Activated CD4-positive, alpha-beta memory T cell treated with anti-CD3 and anti-CD28 coated beads, Interleukin-2, amount 10 ng/mL, durations not matched to agents 7 days and 5 days (primary cell): ENCODE results near the gene PDCD4. TPM values are rescaled to one million over a fixed set of nuclear protein-coding genes. Genes with fewer than 3 reads are reported as not detected.
"Not testable (repeated sequence)": the region's sequence is repeated elsewhere in the genome, so short reads cannot be mapped to it uniquely, and the experiment has no call there.

Experiments used
- CTCF ChIA-PET: fragments of 350-600 bp; sonication (Branson Sonifier 250); formaldehyde crosslinking; loops from one replicate; lab custom pipeline; 2021; ENCODE audit warnings: antibody characterized with exemption, inconsistent platforms; lab: Charles Lee
- POLR2A ChIA-PET: fragments of 350-600 bp; sonication (Branson Sonifier 250); formaldehyde crosslinking; loops from one replicate; lab custom pipeline; 2021; ENCODE audit warnings: antibody characterized with exemption; lab: Charles Lee
- DNase-seq: peaks from one replicate; pipeline ENCODE4 v3.0.0-alpha.2; 2020
- H3K27ac Mint-ChIP-seq: one replicate; pipeline ENCODE4 v1.8.0; 2021; ENCODE audit warnings: mild to moderate bottlenecking, mixed read lengths
- H3K27me3 Mint-ChIP-seq: one replicate; pipeline ENCODE4 v1.8.0; 2021; ENCODE audit warnings: mixed read lengths
- H3K36me3 Mint-ChIP-seq: one replicate; pipeline ENCODE4 v1.8.0; 2021; ENCODE audit warnings: low read depth, mixed read lengths
- H3K4me1 Mint-ChIP-seq: one replicate; pipeline ENCODE4 v1.8.0; 2021; ENCODE audit warnings: mixed read lengths
- H3K4me3 Mint-ChIP-seq: one replicate; pipeline ENCODE4 v1.8.0; 2021; ENCODE audit warnings: mild to moderate bottlenecking, mixed read lengths
- H3K9me3 Mint-ChIP-seq: one replicate; pipeline ENCODE4 v1.8.0; 2021; ENCODE audit warnings: mixed read lengths
- total RNA-seq, 2 experiments: library from RNA; stranded (reverse); gene quantifications; one replicate each; pipeline ENCODE4 v1.2.3, GENCODE V29; 2021

PDCD4 gene
- total RNA-seq, 2 experiments from 2014 or later = 105 to 109 TPM

GRCh38 chr10:110898391-110898790 lies 26.7 kb downstream of the PDCD4 start:
- no peak for DNase-seq
- H3K4me3 Mint-ChIP-seq = no peak overlapping the region
- peaks cover 70% of the 10 kb centered on the region for H3K36me3 Mint-ChIP-seq
- ChIA-PET CTCF (interaction anchor here (2.1 kb wide), 1 partner anchor 11 kb away, joined by 8 read pairs; no protein-coding TSS in a partner anchor), POLR2A (interaction anchor here (1.1 kb wide), 1 partner anchor 29 kb away, joined by 3 read pairs; no protein-coding TSS in a partner anchor)
- H3K9me3 Mint-ChIP-seq = no peaks in the 10 kb centered on the region
- no peaks in the 10 kb centered on the region for H3K27me3 Mint-ChIP-seq
- H3K27ac Mint-ChIP-seq = no peak overlapping the region
- peaks cover 27% of the 10 kb centered on the region for H3K4me1 Mint-ChIP-seq

- CTCF ChIA-PET = no interaction called here
- Mint-ChIP-seq H3K27ac (no peak overlapping the region), H3K27me3 (no peaks in the 10 kb centered on the region), H3K4me1 (peaks cover 27% of the 10 kb centered on the region), H3K4me3 (no peak overlapping the region), H3K9me3 (no peaks in the 10 kb centered on the region), H3K36me3 (peaks cover 68% of the 10 kb centered on the region)
- DNase-seq = no peak
- POLR2A ChIA-PET = interaction anchor here (1.8 to 3.3 kb wide), 2 partner anchors 17 to 98 kb away, joined by 6 to 20 read pairs; partner anchors contain the start of genes BBIP1 and SHOC2
Observed at GRCh38 chr10:110900983-110901382, 29.3 kb downstream of the PDCD4 start.

GRCh38 chr10:110901954-110902819 lies 30.5 kb downstream of the PDCD4 start:
- Mint-ChIP-seq H3K27ac (peak overlapping the region; percentile 36), H3K36me3 (peaks cover 60% of the 10 kb centered on the region), H3K27me3 (no peaks in the 10 kb centered on the region), H3K4me1 (peaks cover 27% of the 10 kb centered on the region), H3K9me3 (no peaks in the 10 kb centered on the region), H3K4me3 (no peak overlapping the region)
- ChIA-PET POLR2A (interaction anchor here (0.6 to 3.3 kb wide), 4 partner anchors 8 to 99 kb away, joined by 3 to 20 read pairs (median 4); partner anchors contain the start of genes BBIP1 and SHOC2), CTCF (interaction anchor here (1.2 to 2.4 kb wide), 6 partner anchors 8 to 162 kb away, joined by 3 to 10 read pairs (median 4); no protein-coding TSS in a partner anchor)
- no peak for DNase-seq

- Mint-ChIP-seq H3K4me1 (peaks cover 27% of the 10 kb centered on the region), H3K27ac (peak overlapping the region; percentile 16), H3K36me3 (peaks cover 50% of the 10 kb centered on the region), H3K27me3 (no peaks in the 10 kb centered on the region), H3K9me3 (no peaks in the 10 kb centered on the region), H3K4me3 (no peak overlapping the region)
- ChIA-PET POLR2A (interaction anchor here (1.1 to 3.3 kb wide), 4 partner anchors 9 to 14 kb away, joined by 3 to 20 read pairs (median 4); partner anchors contain the start of genes BBIP1 and SHOC2), CTCF (interaction anchor here (1.1 to 2.4 kb wide), 5 partner anchors 9 to 164 kb away, joined by 3 to 10 read pairs (median 3); no protein-coding TSS in a partner anchor)
- no peak for DNase-seq
Observed at GRCh38 chr10:110903280-110904278, 31.9 kb downstream of the PDCD4 start.

GRCh38 chr10:110910138-110910537 lies 38.4 kb downstream of the PDCD4 start:
- ChIA-PET POLR2A (interaction anchor here (1.3 to 1.9 kb wide), 2 partner anchors 9 to 23 kb away, joined by 3 to 14 read pairs; partner anchors contain the start of genes BBIP1 and SHOC2), CTCF (interaction anchor here (0.5 to 1.3 kb wide), 3 partner anchors 13 to 605 kb away, joined by 3 read pairs; partner anchors contain the start of gene SMNDC1)
- H3K27ac Mint-ChIP-seq = no peak overlapping the region
- H3K36me3 Mint-ChIP-seq = peaks cover 4% of the 10 kb centered on the region
- DNase-seq = no peak
- no peaks in the 10 kb centered on the region for H3K27me3 Mint-ChIP-seq
- no peak overlapping the region for H3K4me3 Mint-ChIP-seq
- H3K4me1 Mint-ChIP-seq = no peaks in the 10 kb centered on the region
- H3K9me3 Mint-ChIP-seq = no peaks in the 10 kb centered on the region

- ChIA-PET CTCF (interaction anchor here (2.3 kb wide), 1 partner anchor 10 kb away, joined by 10 read pairs; no protein-coding TSS in a partner anchor), POLR2A (interaction anchor here (0.9 kb wide), 1 partner anchor 8 kb away, joined by 3 read pairs; no protein-coding TSS in a partner anchor)
- no peak for DNase-seq
- H3K4me3 Mint-ChIP-seq = no peak overlapping the region
- peaks cover 7% of the 10 kb centered on the region for H3K4me1 Mint-ChIP-seq
- no peak overlapping the region for H3K27ac Mint-ChIP-seq
- no peaks in the 10 kb centered on the region for H3K9me3 Mint-ChIP-seq
- no peaks in the 10 kb centered on the region for H3K36me3 Mint-ChIP-seq
- no peaks in the 10 kb centered on the region for H3K27me3 Mint-ChIP-seq
Observed at GRCh38 chr10:110912374-110912773, 40.6 kb downstream of the PDCD4 start.

GRCh38 chr10:110914431-110914830 lies 42.7 kb downstream of the PDCD4 start:
- ChIA-PET POLR2A (no interaction called here), CTCF (interaction anchor here (1.0 kb wide), 1 partner anchor 168 kb away, joined by 3 read pairs; no protein-coding TSS in a partner anchor)
- no peak for DNase-seq
- Mint-ChIP-seq H3K27ac (no peak overlapping the region), H3K4me3 (no peak overlapping the region), H3K9me3 (no peaks in the 10 kb centered on the region), H3K27me3 (no peaks in the 10 kb centered on the region), H3K4me1 (peaks cover 16% of the 10 kb centered on the region), H3K36me3 (no peaks in the 10 kb centered on the region)

- ChIA-PET POLR2A (no interaction called here), CTCF (interaction anchor here (1.0 kb wide), 1 partner anchor 169 kb away, joined by 3 read pairs; no protein-coding TSS in a partner anchor)
- no peak overlapping the region for H3K27ac Mint-ChIP-seq
- H3K4me1 Mint-ChIP-seq = peaks cover 16% of the 10 kb centered on the region
- DNase-seq = no peak
- no peak overlapping the region for H3K4me3 Mint-ChIP-seq
- H3K27me3 Mint-ChIP-seq = no peaks in the 10 kb centered on the region
- H3K36me3 Mint-ChIP-seq = peaks cover under 1% of the 10 kb centered on the region
- no peaks in the 10 kb centered on the region for H3K9me3 Mint-ChIP-seq
Observed at GRCh38 chr10:110915035-110915434, 43.3 kb downstream of the PDCD4 start.

GRCh38 chr10:110915600-110915999 lies 43.9 kb downstream of the PDCD4 start:
- DNase-seq, H3K36me3 Mint-ChIP-seq, H3K9me3 Mint-ChIP-seq, H3K4me3 Mint-ChIP-seq, H3K27ac Mint-ChIP-seq, CTCF ChIA-PET, POLR2A ChIA-PET, H3K27me3 Mint-ChIP-seq: not testable (repeated sequence)
- peaks cover 19% of the 10 kb centered on the region for H3K4me1 Mint-ChIP-seq

- Mint-ChIP-seq H3K27ac (no peak overlapping the region), H3K36me3 (peaks cover 3% of the 10 kb centered on the region), H3K27me3 (no peaks in the 10 kb centered on the region), H3K4me1 (peaks cover 27% of the 10 kb centered on the region), H3K9me3 (no peaks in the 10 kb centered on the region), H3K4me3 (no peak overlapping the region)
- CTCF ChIA-PET = interaction anchor here (1.0 to 3.5 kb wide), 4 partner anchors 15 to 175 kb away, joined by 4 to 14 read pairs (median 6); no protein-coding TSS in a partner anchor
- POLR2A ChIA-PET = interaction anchor here (2.3 to 3.5 kb wide), 4 partner anchors 14 to 80 kb away, joined by 6 to 41 read pairs (median 26); no protein-coding TSS in a partner anchor
- DNase-seq = no peak
Observed at GRCh38 chr10:110916554-110917346, 45.0 kb downstream of the PDCD4 start.

- CTCF ChIA-PET = interaction anchor here (0.9 to 3.5 kb wide), 10 partner anchors 9 to 246 kb away, joined by 3 to 14 read pairs (median 4); partner anchors contain the start of gene PDCD4
- peak; percentile 91 for DNase-seq
- peak overlapping the region; percentile 90 for H3K4me3 Mint-ChIP-seq
- no peaks in the 10 kb centered on the region for H3K27me3 Mint-ChIP-seq
- peak overlapping the region; percentile 97 for H3K27ac Mint-ChIP-seq
- peaks cover 3% of the 10 kb centered on the region for H3K36me3 Mint-ChIP-seq
- H3K4me1 Mint-ChIP-seq = peaks cover 36% of the 10 kb centered on the region
- H3K9me3 Mint-ChIP-seq = no peaks in the 10 kb centered on the region
- POLR2A ChIA-PET = interaction anchor here (1.1 to 3.5 kb wide), 19 partner anchors 8 to 1529 kb away, joined by 4 to 41 read pairs (median 6); partner anchors contain the start of genes SMNDC1, VTI1A and ZDHHC6
Observed at GRCh38 chr10:110918269-110918642, 46.5 kb downstream of the PDCD4 start.
